Measurements from ENCODE around the gene KRTAP10-4.
"Not testable (repeated sequence)": the region's sequence is repeated elsewhere in the genome, so short reads cannot be mapped to it uniquely, and the experiment has no call there.

The KRTAP10-4 gene, protein sequence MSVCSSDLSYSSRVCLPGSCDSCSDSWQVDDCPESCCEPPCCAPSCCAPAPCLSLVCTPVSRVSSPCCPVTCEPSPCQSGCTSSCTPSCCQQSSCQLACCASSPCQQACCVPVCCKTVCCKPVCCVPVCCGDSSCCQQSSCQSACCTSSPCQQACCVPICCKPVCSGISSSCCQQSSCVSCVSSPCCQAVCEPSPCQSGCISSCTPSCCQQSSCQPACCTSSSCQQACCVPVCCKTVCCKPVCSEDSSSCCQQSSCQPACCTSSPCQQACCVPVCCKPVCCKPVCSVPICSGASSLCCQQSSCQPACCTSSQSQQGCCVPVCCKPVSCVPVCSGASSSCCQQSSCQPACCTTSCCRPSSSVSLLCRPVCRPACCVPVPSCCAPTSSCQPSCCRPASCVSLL

DNA sequence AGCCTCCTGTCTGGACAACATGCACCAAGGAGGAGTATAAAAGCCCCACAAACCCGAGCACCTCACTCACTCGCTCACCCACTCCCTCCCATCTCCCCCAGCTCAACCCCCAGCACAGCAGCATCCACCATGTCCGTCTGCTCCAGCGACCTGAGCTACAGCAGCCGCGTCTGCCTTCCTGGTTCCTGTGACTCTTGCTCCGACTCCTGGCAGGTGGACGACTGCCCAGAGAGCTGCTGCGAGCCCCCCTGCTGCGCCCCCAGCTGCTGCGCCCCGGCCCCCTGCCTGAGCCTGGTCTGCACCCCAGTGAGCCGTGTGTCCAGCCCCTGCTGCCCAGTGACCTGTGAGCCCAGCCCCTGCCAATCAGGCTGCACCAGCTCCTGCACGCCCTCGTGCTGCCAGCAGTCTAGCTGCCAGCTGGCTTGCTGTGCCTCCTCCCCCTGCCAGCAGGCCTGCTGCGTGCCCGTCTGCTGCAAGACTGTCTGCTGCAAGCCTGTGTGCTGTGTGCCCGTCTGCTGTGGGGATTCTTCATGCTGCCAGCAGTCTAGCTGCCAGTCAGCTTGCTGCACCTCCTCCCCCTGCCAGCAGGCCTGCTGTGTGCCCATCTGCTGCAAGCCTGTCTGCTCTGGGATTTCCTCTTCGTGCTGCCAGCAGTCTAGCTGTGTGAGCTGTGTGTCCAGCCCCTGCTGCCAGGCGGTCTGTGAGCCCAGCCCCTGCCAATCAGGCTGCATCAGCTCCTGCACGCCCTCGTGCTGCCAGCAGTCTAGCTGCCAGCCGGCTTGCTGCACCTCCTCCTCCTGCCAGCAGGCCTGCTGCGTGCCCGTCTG lies at the start of gene KRTAP10-4:
KRTAP10-4 (plus strand) TSS at position 100 of the 827 bp plus-strand sequence; CDS start at position 130, 30 bp downstream.
- DNase-seq, result not testable (repeated sequence)

DNA sequence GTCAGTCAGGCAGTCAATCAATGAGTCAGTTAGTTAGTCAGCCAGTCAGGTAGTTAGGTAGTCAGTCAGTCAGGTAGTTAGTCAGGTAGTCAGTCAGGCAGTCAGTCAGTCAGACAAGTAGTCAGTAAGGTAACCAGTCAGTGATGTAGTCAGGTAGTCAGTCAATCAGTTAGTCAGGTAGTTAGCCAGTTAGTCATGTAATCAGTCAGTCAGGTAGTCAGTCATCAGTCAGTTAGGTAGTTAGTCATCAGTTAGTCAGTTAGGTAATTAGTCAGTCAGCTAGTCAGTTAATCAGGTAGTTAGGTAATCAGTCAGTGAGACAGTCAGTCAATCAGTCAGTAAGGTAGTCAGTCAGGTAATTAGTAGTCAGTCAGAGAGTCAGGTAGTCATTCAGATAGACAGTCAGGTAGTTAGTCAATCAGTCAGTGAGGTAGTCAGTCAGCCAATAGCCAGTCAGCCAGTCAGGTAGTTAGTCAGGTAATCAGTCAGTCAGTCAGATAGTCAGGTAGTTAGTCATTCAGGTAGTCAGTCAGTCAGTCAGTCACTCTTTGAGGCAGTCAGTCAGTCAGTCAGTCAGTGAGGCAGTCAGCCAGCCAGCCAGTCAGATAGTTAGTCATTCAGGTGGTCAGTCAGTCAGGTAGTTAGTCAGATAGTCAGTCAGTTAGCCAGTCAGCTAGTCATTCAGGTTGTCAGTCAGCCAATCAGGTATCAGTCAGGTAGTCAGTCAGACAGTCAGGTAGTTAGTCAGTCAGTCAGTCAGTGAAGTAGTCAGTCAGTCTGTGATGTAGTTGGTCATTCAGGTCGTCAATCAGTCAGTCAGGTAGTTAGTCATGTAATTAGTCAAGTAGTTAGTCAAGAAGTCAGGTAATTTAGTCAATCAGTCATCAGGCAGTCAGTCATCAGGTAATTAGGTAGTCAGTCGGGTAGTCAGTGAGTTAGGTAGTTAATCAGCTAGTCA lies 48.8 kb upstream of the KRTAP10-4 start:
- DNase-seq, result no peak

GRCh38 chr21:44525391-44526095 lies 48.0 kb upstream of the KRTAP10-4 start:
- no peak for DNase-seq

GRCh38 chr21:44526096-44526997 lies 47.2 kb upstream of the KRTAP10-4 start:
- no peak for DNase-seq

DNA sequence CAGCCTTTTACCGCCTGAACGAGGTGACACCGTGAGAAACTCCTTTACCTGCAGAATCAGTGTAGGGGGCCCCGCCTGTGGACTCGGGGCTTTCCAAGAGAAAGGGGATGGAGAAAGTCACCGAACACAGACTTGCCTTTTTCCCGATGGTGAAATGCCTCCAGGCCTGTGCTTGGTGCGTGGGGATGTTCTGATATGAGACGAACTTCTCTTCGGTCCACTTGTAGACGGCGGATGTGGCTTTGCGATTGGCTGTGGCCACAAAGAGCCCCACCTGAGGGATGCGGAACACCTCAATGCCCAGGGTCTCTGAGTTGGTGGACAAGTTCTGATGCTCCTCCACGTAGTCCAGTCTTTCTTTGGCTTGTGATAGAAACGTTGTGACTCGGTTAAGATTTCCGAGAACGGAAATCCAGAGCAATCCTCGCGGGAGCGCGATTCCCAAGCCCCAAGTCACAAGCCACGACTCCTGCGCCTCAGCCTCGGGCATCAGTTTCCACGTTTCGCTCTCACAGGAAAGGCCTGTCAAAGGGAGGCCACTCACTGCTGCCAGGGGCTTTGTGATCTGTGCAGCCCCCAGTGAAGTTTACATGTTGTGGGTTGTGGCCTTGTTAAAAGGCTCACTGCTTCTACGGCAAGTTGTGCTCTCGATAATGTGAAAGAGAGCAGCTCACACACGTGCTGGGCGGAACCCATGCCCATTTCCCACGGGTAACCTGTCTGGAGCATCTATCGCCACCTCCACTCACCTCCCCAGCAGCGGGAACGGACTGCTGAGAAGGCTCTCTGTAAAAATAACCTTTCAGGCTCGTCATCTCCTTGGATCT lies 46.2 kb upstream of the KRTAP10-4 start:
- no peak for DNase-seq

DNA sequence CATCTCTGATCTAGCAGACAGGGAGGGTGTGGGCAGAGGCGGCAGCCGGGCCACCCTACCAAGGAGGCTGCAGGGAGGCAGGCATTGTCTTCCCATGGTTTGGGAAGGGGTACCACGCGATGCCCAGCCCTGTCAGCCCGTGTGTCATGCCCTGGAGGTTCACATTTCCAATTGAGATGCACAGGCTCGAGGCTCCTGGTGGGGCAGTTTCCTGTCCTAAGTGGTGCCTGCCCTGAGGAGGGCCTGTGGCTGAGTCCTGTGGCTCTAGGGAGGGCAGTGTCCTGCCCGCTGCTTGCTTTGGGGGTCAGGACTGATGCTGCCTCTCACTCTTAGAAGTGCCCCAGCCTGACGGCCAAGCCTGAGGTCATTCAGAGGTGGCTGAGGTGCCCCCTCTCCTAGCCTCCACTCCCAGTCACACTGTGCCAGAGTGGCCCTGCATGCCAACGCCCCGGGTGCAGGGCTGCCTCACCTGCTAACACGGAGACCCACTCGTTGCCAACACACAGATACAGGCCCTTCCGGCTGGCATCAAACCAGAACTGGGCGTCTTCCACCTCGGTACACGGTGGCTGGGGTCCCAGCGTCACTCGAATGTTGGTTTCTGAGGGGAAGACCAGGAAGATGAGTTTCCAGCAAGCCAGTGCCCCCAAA lies 45.4 kb upstream of the KRTAP10-4 start:
- DNase-seq, result no peak

GRCh38 chr21:44528634-44528995 lies 44.9 kb upstream of the KRTAP10-4 start:
- no peak for DNase-seq

- DNase-seq, result no peak
Observed at GRCh38 chr21:44529011-44529421, 44.5 kb upstream of the KRTAP10-4 start.

DNA sequence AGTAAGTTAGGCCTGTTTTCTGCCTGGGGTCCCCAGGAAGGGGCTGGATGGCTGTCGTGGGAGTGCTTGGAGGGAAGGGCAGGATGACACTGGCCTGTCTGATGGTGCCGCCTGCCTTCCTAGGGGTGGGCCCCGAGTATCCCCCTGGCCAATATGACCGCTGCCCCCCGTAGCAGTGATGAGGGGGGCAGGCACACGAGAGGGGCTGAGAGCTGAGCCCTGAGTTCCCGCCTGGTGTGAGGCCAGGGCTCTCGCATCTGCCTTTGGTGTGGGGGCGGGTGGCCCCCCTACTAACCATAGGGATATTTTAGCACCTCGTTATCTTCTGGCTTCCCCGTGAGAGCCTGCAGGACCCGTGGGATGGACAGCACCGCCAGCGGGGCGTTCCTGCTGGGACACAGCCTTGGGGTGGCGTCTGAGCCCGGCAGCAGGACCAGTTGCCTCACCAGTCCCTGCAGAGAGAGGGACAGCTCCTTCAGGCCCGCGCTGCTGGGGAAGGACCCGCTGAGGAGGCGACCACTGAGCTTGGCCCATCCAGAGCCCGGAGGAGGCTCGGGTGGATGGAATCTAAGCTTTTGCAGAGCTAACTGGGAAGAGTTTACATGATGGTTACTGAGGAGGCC lies 43.9 kb upstream of the KRTAP10-4 start:
- DNase-seq, result no peak

DNA sequence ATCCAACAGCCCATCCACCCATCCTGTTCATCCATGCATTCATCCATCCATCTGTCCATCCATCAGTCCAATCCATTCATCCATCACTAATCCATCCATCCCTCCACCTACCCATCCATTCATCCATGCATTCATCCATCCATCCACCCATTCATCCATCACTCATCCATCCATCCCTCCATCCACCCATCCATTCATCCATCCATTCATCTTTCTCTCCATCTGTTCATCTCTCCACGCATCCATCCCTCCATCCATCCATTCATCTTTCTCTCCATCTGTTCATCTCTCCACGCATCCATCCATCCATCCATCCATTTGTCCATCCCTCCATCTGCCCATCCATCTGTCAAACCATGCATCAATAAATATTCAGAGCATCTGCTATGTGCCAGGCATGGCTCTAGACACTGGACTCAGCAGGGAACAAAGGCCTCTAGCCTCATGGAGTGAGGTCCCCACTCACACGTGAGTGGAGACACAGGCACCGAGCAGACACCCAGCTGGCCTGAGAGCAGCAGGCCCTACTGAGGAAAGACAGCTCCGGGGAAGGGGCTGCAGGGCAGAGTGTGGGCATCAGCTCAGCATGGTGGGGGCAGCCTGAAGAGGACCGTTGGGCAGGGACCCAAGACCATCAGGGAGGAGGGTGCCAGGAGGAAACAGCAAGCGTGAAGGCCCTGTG lies 43.2 kb upstream of the KRTAP10-4 start:
- DNase-seq, result no peak

- no peak for DNase-seq
Observed at GRCh38 chr21:44530903-44531605, 42.5 kb upstream of the KRTAP10-4 start.

GRCh38 chr21:44531606-44532564 lies 41.6 kb upstream of the KRTAP10-4 start:
- no peak for DNase-seq

GRCh38 chr21:44532712-44533111 lies 40.8 kb upstream of the KRTAP10-4 start:
- no peak for DNase-seq

DNA sequence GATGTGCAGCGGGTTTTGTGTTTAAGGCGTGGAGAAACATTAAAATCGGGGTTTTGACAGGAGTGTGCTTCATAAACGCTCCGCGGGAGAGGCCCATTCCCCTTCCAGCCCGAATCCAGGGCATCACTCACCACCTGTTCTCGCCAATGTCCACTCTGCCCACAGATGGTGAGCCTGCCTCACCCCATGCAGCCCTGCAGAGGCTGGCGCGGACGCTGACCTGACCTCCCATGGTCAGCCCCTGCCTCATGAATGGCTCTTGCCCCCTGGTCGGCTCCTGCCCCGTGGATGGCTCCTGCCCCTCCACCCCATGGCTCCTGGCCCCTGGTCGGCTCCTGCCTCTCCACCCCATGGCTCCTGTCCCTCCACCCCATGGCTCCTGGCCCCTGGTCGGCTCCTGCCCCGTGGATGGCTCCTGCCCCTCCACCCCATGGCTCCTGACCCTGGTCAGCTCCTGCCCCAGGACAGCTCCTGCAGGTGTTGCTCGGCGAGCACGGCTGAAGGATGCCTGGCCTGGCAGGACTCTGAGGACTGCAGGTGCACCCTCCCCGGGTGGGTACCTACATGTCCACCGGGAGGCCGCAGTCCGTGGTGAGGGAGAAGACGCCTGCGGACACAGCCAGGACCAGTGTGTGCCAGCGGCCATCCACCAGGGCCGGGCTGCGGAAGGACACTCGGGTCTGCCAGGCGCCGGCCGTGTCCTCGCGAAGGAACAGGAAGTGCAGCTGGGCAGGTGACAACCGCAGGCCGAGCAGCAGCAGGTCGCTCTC lies 40.2 kb upstream of the KRTAP10-4 start:
- no peak for DNase-seq

- no peak for DNase-seq
Observed at GRCh38 chr21:44533891-44534627, 39.5 kb upstream of the KRTAP10-4 start.
